ENCODE measurements around the gene CALD1.

DNA sequence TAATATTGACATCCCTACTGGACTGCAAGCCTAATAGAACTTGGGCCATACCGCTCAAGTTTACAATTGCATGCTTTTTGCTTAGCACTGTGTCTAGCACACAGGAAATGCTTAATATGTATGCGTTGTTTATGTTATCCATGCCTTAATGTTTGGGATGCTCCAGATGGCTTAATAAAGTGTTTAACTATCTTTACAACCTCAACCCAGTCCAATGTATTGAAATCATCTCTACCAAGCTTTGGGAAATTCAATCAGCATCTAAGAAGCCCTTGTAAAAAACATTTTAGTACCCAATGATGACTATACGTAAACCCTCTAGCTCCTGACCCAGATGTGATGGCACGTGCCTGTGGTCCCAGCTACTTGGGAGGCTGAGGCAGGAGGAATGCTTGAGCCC is 40.0 kb downstream of the CALD1 start:
- TF ChIP-seq, protein P1, sequence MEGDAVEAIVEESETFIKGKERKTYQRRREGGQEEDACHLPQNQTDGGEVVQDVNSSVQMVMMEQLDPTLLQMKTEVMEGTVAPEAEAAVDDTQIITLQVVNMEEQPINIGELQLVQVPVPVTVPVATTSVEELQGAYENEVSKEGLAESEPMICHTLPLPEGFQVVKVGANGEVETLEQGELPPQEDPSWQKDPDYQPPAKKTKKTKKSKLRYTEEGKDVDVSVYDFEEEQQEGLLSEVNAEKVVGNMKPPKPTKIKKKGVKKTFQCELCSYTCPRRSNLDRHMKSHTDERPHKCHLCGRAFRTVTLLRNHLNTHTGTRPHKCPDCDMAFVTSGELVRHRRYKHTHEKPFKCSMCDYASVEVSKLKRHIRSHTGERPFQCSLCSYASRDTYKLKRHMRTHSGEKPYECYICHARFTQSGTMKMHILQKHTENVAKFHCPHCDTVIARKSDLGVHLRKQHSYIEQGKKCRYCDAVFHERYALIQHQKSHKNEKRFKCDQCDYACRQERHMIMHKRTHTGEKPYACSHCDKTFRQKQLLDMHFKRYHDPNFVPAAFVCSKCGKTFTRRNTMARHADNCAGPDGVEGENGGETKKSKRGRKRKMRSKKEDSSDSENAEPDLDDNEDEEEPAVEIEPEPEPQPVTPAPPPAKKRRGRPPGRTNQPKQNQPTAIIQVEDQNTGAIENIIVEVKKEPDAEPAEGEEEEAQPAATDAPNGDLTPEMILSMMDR (IDR thresholded peaks at IDR 0.05; ENCODE audit: low read depth, low read length, poor library complexity, severe bottlenecking), result no peak
- TF ChIP-seq EZH2phosphoT487 (IDR thresholded peaks at IDR 0.05; ENCODE audit: borderline replicate concordance, low read length), result no peak
